Myocyte (in vitro differentiated cells): Measurements from ENCODE around the gene GABBR2. TPM values are rescaled to one million over a fixed set of nuclear protein-coding genes. Genes with fewer than 3 reads are reported as not detected.

Experiments used
- DNase-seq: peaks from one replicate; pipeline ENCODE4 v3.0.0-alpha.2; 2012; ENCODE audit warnings: low read depth
- total RNA-seq: library from RNA; depleted of rRNA; stranded (reverse); fragments of >200 nt; gene quantifications from 2 replicates; pipeline ENCODE4 v1.2.3, GENCODE V29; 2014

GABBR2 gene
- total RNA-seq, 1 donor from 2014 or later = 0.51 TPM

GRCh38 chr9:98634685-98635336 is 73.9 kb downstream of the GABBR2 start:
- no peak for DNase-seq

DNA sequence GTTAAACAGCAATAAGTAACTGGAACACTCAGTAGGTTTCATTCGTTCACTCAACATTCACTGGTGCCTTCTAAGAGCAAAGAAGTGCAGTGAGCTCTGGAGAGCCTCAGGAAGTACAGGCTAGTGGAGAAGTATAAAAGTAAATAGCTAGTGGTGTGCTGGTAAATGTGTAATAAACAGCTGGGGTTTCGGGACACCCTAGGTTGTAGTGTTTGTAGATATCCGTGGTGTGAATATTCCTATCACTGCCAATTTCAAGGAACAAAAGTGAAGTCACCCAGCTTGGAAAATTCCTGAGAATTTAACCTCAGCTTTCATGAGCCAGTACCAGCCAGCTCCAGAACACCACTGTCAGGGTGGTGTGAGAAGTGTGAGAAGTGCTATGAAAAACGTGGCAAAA is 75.9 kb downstream of the GABBR2 start:
- no peak for DNase-seq

DNA sequence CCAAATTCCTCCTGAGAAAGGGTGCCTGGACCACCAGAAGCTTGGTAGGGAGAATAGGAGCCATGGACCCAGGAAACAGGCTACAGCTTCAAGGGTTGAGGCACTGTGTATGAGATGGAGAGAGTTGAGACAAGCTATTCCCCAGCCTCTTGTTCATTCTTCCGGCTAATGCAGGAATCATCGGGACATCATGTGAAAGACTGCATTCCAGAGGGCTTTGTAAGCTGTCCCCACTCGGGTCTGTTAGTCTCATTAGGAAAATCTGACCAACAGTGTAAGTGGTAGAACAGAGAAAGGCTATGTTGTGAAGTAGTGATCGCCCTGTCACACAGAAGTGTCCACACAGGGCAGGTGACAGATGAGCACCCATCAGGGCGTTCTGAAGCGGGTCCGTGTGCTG is 81.4 kb downstream of the GABBR2 start:
- DNase-seq = no peak

DNA sequence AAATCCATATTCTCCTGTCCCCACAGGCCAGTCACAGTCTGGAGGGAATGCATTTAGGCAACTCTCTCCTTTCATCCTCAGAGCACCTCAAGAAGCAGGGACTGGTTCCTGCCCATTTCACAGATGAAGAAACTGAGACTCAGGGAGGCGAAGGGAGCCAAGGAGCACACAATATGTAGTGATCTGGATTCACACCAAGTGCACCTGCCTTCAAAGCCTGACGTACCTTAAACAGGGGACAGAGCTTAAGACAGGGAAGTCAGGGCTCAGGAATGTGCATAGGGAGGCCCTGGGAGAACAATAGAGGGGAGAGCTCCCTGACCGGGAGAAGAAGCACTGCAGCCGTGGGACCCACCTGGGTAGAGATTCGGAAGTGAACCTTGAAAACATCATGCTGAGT is 83.0 kb downstream of the GABBR2 start:
- no peak for DNase-seq

- no peak for DNase-seq
Measured at GRCh38 chr9:98619788-98620187, 88.9 kb downstream of the GABBR2 start.

DNA sequence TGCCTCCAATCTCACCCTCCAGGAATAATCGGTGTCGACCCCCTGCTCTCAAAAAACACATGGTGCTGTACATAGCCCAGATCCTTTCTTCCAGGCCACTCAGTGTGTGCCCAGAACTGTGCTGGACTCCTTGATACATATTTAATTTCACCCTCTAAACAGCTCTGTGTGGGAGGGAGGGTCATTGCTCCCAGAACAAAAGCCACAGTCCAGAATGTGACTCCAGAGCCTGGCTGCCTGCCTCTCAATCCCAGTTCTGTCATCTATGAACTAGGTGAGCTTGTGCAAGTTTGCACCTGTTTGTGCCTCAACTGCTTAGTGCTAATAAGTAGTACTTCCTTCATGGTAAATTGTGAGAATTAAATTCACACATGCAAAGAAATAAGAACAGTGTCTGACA is 93.1 kb downstream of the GABBR2 start:
- DNase-seq = no peak

- peak; percentile 5 for DNase-seq
Measured at GRCh38 chr9:98614941-98615340, 93.8 kb downstream of the GABBR2 start.

- DNase-seq = no peak
Measured at GRCh38 chr9:98612061-98612752, 96.5 kb downstream of the GABBR2 start.

GRCh38 chr9:98611319-98611718 is 97.4 kb downstream of the GABBR2 start:
- no peak for DNase-seq

DNA sequence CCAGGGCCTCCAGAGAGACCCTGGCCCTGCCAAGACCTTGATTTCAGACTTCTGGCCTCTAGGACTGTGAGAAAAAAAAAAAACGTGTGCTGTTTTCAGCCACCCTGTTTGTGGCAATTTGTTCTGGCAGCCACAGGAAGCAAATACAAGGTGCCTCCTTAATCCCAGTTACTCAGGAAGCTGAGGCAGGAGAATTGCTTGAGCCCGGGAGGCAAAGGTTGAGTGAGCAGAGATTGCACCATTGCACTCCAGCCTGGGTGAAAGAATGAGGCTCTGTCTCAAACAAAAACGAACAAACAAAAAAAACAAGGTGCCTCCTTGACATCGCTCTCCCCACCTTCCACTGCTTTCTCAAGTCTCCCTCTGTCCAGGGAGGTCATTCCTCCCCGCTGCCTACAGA is 98.0 kb downstream of the GABBR2 start:
- DNase-seq = no peak

DNA sequence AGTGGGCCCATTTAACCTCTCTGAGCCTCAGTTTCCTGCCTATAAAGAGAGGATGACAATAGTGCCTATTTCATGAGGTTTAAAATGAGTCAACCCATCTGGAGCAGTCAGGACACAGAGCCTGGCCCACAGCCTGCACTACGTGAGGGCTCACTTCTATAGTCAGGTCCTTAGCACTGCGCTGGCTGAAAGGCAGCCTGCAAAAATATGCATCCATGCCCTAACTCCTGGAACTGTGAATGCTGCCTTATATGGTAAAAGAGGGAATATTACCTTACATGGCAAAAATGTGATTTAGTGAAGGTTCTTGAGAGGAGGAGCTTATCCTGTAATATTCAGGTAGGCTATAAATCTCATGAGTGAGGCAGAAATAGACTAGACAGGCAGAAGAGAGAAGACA is 98.5 kb downstream of the GABBR2 start:
- no peak for DNase-seq

DNA sequence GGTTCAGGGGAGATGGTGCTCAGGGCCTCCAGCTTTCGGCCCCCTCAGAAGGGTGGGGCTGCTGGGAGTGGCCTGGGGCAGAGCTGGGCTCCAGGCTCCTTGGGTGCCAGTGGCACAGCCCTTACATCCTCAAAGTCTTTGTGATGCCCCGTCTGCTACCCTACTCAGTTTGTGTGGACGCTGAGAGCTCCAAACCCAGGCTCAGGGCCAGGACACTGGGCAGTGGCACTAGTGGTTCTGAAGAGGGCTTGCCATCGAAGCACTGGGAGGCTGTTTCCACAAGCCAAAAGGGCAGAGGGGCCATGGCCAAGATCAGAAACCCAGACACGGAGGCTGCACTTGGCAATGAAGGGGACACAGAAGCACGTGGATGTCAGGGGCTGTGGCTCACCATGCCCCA is 99.1 kb downstream of the GABBR2 start:
- DNase-seq = no peak

- no peak for DNase-seq
Measured at GRCh38 chr9:98607787-98608186, 100.9 kb downstream of the GABBR2 start.

DNA sequence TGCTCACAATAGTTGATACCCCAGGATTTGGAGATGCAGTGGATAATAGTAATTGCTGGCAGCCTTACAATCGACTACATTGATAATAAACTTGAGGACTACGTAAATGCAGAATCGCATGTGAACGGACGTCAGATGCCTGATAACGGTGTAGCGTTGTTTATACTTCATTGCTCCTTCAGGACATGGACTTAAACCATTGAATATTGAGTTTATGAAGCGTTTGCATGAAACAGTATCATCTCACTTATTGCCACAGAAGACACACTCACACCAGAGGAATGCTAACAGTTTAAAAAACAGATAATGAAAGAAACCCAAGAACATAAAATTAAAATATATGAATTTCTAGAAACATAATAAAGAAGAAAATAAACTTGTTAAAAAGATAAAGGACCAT is 101.6 kb downstream of the GABBR2 start:
- no peak for DNase-seq

GRCh38 chr9:98606730-98607129 is 102.0 kb downstream of the GABBR2 start:
- no peak for DNase-seq

DNA sequence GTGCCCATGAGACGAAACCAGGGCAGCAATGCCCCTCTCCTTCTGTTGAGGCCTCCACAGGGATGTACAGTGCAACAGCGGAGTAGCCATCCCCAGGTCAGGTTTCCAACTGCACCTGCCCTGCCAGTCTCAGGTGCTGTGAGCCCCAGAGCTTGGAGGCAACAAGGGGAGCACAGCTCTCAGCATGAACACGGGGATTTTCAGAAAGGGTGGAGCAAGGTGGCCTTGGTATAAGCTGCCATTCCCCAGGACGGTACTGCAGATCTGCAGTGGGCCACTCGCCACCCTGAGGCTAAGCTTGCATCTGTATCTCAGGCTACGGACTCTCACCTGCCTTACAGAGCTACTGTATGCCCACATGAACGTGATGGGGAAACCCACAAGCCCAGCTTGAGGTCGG is 103.6 kb downstream of the GABBR2 start:
- DNase-seq = no peak

DNA sequence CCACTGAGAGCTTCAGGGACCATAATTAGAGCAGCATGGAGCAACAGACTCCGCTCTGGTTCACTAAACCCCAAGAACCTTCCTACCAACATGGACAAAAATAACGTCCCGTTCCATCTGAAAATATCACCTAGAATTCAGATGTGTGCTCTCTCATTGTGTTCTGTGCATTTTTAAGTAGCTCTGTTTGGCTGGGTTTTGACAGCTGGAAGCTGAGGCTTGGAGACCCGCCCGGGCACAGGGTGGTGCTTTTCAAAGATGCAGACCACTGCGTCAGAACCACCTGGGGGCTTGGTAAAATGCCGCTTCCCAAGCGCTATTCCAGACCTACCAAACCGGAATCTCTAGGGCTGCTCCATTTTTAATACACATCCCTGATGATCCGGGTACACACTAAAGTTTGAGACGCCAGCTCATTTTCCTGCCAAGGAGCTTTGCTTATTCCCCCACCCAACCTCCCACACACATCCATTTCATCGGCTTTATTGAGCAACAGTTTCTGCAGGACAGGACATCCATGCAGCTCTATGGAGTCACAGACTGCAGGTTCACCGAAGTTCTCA is 104.8 kb downstream of the GABBR2 start:
- no peak for DNase-seq

DNA sequence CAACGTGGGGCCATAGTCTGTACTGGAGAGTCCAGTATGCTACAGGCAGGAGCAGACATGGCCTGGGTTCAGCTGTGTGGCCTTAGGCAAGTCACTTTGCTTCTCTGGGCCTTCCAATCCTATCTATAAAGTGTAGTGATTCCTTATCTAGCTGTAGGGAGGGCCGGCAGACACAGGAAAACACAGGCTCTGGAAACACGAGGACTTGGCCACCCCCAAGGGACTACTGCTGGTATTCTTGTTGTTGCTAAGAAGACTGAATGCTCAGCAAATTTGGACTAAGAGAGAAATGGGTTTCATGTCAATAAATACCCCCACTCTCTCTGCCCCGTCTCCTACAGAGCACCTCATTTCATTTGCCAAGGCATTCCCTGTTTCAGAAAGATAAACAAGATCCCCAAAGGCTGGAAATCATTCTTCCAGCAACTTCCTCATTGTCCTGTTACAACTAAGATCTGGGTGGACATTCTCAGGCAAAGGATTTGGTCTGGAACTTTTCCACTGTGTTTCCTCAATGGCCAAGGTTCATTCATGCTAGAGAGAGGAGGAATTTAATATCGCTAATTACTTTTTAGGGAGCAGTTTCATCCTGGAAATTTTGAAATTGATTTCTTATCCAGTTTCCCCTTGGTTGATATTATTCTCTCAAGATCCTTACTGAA is 105.8 kb downstream of the GABBR2 start:
- DNase-seq = no peak

DNA sequence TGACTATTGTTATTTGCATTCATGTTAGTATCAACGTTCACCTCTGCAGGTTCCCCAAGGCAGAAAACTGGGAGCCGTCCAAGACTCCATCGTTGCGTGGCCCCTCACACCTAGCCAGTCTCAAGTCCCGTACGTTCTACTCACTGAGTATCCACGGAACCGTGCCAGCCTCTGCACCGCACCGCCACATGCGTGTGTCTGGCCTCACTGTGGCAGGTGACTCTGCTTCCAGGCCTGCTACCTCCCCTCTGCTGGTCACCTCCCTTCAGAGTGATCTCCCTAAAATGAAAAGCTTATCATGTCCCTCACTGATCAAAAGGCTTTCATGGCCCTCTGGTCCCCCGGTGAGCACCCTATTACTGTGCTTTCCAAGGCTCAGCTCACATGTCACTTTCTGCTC is 108.1 kb downstream of the GABBR2 start:
- no peak for DNase-seq

- no peak for DNase-seq
Measured at GRCh38 chr9:98599566-98600216, 109.0 kb downstream of the GABBR2 start.

DNA sequence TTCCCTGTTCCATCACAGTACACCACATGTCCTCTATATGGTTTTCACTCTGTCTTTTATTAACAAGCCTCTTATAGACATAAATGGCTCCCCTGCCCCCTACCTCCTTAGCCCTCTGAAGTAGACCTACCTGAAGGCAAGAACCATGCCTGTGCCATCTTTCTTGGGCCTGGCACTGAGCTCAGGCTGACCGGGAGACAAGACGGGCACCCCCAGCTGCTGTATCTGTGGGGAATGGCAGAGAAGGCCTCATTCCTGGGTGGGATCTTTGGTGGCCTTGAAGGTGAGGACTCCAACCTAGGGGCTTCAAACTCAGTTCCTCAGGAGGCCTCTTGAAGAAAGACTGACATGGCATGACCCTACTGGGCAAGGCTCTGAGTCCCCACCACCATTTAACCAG is 109.9 kb downstream of the GABBR2 start:
- no peak for DNase-seq

GRCh38 chr9:98597236-98597771 is 111.4 kb downstream of the GABBR2 start:
- no peak for DNase-seq
